ENCODE data around the gene ETV5. TPM values are rescaled to one million over a fixed set of nuclear protein-coding genes. Genes with fewer than 3 reads are reported as not detected.

ETV5 gene
- 12.1 TPM for polyA plus RNA-seq (2013, experiment 1 of 2; ENCODE audit: insufficient read length)
- 13.6 TPM for polyA plus RNA-seq (2013, experiment 2 of 2; ENCODE audit: insufficient read length)

GRCh38 chr3:186108941-186109865, at the start of gene ETV5:
Gene ETV5, minus strand, starts transcription at chr3:186109089. Its CDS starts 3,221 bp downstream, at chr3:186105868.
- DNase-seq: peak; percentile 100

- no peak for DNase-seq
Measured at GRCh38 chr3:186154641-186155040, 45.8 kb upstream of the ETV5 start.

DNA sequence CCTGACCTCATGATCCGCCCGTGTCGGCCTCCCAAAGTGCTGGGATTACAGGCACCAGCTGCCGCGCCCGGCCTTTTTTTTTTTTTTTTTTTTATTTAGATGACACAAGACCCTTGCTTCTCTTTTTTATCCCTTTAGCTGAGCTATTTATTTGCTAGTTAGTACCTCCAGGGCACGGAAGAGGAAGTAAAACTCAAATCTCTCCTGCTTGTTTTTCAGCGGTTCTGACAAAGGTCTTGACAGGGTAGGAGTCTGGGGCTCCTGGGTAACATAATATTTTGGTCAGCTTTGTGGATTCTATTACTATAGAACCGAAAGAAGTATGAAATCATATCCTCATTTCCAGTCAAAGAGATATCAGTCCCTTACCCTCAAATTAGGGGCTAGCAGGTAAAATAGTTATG, 44.0 kb upstream of the ETV5 start:
- no peak for DNase-seq

DNA sequence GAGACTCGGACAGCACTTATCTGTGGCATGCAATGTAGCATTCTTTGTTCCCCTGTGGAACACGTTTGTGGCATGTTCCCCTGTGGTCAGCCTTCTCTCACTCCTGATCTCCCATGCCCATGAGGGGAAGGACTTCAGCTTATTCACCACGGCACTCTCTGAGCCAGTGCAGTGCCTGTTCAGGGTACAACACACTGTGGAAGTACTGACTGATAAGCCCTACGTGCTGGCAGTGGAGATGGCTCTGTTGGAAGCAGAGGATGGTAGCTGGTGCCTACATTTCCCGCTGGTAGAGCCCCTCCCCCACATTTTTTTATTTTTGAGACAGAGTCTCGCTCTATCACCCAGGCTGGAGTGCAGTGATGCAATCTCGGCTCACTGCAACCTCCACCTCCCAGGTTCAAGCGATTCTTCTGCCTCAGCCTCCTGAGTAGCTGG, 43.5 kb upstream of the ETV5 start:
- DNase-seq: no peak

GRCh38 chr3:186151077-186151971, 42.4 kb upstream of the ETV5 start:
- no peak for DNase-seq

GRCh38 chr3:186150041-186150830, 41.3 kb upstream of the ETV5 start:
- DNase-seq: no peak

GRCh38 chr3:186149319-186149960, 40.6 kb upstream of the ETV5 start:
- DNase-seq: no peak

DNA sequence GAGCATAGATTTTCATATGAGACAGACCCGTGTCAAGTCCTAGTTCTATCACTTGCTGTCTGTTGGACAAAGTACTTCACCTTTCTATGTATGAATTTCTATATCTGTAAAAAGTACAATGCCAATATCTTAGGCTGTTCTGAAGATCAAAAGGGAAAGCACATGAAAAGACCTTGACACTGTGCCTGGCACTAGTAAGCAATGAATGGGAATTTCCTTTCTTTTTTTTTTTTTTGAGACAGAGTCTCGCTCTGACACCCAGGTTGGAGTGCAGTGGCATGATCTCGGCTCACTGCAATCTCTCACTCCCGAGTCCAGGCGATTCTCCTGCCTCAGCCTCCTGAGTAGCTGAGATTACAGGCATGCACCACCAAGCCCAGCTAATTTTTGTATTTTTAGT, 35.4 kb upstream of the ETV5 start:
- DNase-seq: no peak

GRCh38 chr3:186143250-186143649, 34.4 kb upstream of the ETV5 start:
- DNase-seq: no peak

GRCh38 chr3:186142393-186142932, 33.6 kb upstream of the ETV5 start:
- peak; percentile 12 for DNase-seq

DNA sequence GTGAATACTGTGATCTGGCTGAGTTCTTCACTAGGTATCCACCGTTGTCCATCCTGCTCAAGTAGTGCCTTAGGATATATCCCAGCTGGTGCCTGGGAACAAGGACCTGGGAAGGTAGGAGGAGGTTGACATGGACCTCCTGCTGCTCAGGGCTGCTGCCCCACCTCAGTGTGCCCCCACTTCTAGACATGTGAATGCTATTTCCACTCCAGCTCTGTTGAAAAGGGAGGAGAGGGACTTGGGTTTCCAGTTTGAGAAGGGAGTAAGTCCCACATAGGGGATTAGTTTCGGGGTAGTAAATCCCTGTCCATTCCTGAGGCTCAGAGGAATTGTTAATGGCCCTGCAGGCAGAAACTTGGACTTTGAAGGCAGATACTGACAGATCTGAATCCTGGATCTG, 32.9 kb upstream of the ETV5 start:
- no peak for DNase-seq

DNA sequence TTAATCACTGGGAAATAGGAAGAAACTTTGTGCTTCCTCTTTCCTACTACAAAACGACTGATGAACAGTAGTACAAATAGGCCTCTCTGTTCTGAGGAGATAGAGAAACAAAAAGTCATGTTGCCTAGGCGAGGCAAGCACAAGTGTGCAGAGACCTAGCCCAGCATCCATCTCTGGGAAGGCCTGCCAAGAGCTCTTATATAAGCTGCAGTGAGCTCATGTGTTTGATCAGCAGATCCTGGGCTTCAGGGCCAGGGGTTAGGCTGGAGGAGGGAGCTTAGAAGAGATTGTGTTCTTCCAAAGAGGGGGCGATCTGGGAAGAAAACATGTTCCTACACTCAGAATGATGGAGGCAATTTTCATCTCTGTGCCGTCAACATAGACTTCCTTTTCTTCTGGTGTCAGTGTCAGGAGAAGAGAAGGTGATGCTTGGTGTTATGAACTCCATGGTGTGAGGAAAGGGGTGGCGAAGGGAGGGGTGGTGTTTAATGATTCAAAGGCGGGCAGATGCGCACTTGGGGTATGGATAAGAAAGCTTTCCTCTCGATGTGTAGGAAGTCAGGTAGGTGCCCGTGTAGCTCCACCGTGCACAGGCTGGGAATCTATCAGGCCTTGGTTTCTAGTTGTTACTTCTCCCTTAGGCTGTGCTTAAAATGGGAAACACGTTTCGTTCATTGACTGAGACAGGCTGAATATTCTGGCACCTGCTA, 29.5 kb upstream of the ETV5 start:
- no peak for DNase-seq

- no peak for DNase-seq
Measured at GRCh38 chr3:186137051-186137685, 28.3 kb upstream of the ETV5 start.

DNA sequence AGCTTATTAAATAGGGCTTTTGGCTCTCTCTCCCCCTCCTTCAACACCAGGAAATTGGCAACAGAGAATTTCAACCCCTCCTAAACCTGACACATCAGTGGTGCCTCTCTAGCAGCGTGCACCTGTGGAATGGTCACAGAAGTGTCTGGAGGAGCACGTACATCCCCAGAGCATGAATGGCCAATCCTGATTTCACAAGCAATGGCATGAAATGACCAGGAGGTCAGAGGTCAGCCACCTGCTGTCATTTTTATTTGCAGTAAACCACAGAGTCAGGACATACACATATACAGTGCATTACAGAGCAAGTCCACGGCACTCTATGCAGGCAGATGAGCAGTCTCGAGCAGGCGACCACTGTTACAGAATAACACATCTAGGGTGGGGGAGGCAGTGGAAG, 25.1 kb upstream of the ETV5 start:
- DNase-seq: no peak

DNA sequence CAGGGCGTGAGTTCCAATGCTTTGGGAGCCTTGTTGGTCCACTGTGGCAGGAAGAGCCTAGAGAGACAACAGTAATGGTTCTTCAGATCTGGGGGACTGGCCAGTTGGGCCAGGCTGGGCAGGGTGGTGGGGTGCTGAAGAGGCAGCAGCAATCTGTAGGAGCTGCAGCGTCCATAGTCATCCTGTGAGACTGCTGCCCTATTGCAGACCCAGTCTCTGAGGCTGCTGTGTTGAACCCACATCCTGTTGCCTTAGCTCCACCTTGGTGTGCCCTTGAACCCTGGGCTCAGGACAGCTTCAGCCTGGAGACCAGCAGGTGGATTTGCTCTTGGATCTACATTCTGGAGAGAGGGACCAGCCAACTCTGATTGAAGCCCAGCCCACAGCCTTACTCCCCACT, 23.6 kb upstream of the ETV5 start:
- DNase-seq: no peak

- DNase-seq: no peak
Measured at GRCh38 chr3:186129206-186129605, 20.3 kb upstream of the ETV5 start.

DNA sequence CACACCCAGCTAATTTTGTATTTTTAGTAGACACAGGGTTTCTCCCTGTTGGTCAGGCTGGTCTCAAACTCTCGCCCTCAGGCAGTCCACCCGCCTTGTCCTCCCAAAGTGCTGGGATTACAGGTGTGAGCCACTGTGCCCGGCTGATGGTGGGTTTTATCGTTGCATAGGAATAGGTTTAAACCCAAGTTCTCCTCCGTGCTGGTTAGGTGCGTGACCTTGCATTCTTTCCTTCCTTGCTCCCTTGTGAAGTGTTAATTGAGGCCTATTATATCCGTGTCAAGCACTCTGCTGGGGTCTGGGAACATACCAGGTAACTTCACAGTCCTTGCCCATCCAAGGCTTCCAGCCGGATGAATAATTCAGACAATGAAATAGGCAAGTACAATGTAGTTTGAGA, 19.3 kb upstream of the ETV5 start:
- no peak for DNase-seq

DNA sequence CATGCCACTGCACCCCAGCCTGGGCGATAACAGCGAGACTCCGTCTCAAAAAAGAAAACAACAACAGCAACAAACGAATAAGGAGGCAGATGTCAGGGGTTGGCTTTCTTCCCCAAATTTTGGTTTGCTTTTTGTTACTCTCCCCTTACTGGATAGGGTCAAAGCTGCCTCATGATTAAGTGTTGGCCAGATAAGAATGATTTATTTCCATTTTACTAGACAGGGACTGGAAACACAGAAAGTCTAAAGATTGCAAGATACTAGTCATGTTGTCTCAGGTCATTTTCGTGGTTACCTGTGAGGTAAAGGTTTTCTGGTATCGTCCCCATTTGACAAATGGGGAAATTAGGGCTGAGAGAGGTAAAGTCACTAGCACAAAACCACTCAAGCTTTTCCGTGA, 18.6 kb upstream of the ETV5 start:
- no peak for DNase-seq

DNA sequence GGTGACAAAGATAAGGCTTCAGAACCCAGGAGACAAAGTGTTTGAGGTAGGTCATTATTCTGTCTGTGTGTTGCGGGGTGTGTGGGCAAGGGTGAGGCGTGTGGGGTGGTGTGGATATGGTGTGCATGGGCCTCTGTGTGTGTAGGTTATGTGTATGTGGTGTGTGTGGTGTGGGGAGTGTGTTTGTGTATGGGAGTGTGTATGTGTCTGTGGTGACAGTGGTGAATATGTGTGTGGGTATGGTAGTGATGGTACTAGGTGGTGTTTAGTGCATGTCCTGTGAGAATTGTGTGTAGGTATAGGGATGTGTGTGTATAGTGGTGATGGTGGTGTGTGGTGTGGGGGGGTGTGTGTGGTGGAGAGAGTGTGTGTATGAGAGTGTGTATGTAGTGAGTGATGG, 16.2 kb upstream of the ETV5 start:
- no peak for DNase-seq

DNA sequence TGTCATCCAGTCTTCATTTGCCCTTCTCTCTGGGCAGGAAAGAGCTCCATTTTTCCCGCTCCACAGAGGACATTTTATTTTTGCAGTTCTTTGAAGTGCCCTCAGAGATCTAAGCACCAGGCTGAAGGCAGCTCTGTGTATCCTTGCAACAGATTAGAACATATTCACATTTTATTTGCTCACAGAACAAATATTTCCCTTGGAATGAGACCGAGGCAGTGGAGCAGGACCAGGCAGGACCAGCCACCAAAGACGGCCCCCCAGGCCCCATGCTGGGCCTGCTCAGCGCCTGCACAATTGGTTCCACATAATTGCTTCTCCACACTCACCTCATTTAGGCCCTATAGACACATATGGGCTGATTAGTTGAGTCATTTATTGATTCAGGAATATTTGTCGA, 15.7 kb upstream of the ETV5 start:
- peak; percentile 9 for DNase-seq
